Endothelial cell of umbilical vein (primary cell): ENCODE measurements around the gene ZCCHC9. TPM values are rescaled to one million over a fixed set of nuclear protein-coding genes. Genes with fewer than 3 reads are reported as not detected.

Experiments used
- BruUV-seq: library from RNA; stranded (reverse); fragments of 400-500 nt; replicated peaks from 2 replicates; lab custom pipeline; 2021; lab: Mats Ljungman, UMichigan
- CTCF ChIA-PET: fragments of 300-600, 350-600 bp; sonication (Branson Sonifier 250); formaldehyde crosslinking; loops from one replicate; lab custom pipeline; 2021; ENCODE audit warnings: antibody characterized with exemption, inconsistent platforms; lab: Charles Lee
- POLR2A ChIA-PET: fragments of 300-600, 350-600 bp; sonication (Branson Sonifier 250); formaldehyde crosslinking; loops from one replicate; lab custom pipeline; 2021; ENCODE audit warnings: antibody characterized with exemption, inconsistent platforms; lab: Charles Lee
- DNase-seq: peaks from one replicate; pipeline ENCODE4 v3.0.0-alpha.2; 2011; ENCODE audit warnings: low read depth, low spot score
- FAIRE-seq: peaks from 2 replicates; lab custom pipeline; 2011; peaks lifted over from hg19 to GRCh38; lab: Jason Lieb, UNC
- H2AFZ ChIP-seq: 2 replicates; pipeline ENCODE4 v1.6.0; 2012; ENCODE audit warnings: low read depth, low read length, control low read depth, inconsistent platforms
- H3K27ac ChIP-seq: 2 replicates; pipeline ENCODE4 v1.5.1; 2011; ENCODE audit warnings: low read depth, mild to moderate bottlenecking, control low read depth, low read length, moderate library complexity; ENCODE audit not compliant: insufficient read depth
- H3K27me3 ChIP-seq, 2 experiments: 2 replicates each; pipeline versions ENCODE4 v1.6.0 to v1.6.1; 2011; ENCODE audit warnings: low read length in 2 of 2, mixed read lengths in 1 of 2; ENCODE audit not compliant: control insufficient read depth in 2 of 2, insufficient read depth in 2 of 2
- H3K36me3 ChIP-seq, 2 experiments: 2 replicates in 1 of 2; 3 replicates in 1 of 2; pipeline ENCODE4 v1.5.1; 2011; ENCODE audit warnings: low read length in 2 of 2, mild to moderate bottlenecking in 1 of 2, moderate library complexity in 1 of 2; ENCODE audit not compliant: control insufficient read depth in 2 of 2, insufficient read depth in 2 of 2; ENCODE audit errors: extremely low read depth in 1 of 2
- H3K4me1 ChIP-seq: 3 replicates; pipeline ENCODE4 v1.5.1; 2011; ENCODE audit warnings: mild to moderate bottlenecking, low read length; ENCODE audit not compliant: control insufficient read depth, insufficient read depth; ENCODE audit errors: extremely low read depth
- H3K4me2 ChIP-seq: 2 replicates; pipeline ENCODE4 v1.6.1; 2011; ENCODE audit warnings: low read length, control low read depth, mixed read lengths; ENCODE audit not compliant: insufficient read depth
- H3K4me3 ChIP-seq, 3 experiments: fragments of 200-600 bp in 1 of 3; sonication (generic), shearing (Covaris generic) in 1 of 3; replicated peaks in 1 of 3; 2 replicates each; pipeline ENCODE4 v1.5.1; 2011 to 2016; ENCODE audit warnings: control low read depth in 3 of 3, low read length in 3 of 3, mild to moderate bottlenecking in 2 of 3, inconsistent platforms in 1 of 3, low read depth in 1 of 3, moderate library complexity in 1 of 3; ENCODE audit not compliant: insufficient read depth in 1 of 3
- H3K79me2 ChIP-seq: 2 replicates; pipeline ENCODE4 v1.6.0; 2012; ENCODE audit warnings: low read length, inconsistent platforms; ENCODE audit not compliant: control insufficient read depth, insufficient read depth
- H3K9ac ChIP-seq: replicated peaks from 2 replicates; pipeline ENCODE3; 2011; ENCODE audit warnings: low read length, control low read depth; ENCODE audit not compliant: insufficient read depth; ENCODE audit errors: extremely low read depth
- H3K9me1 ChIP-seq: replicated peaks from 3 replicates; pipeline ENCODE4 v1.6.0; 2011; ENCODE audit warnings: mild to moderate bottlenecking, low read length; ENCODE audit not compliant: control insufficient read depth, insufficient read depth; ENCODE audit errors: extremely low read depth
- H3K9me3 ChIP-seq: replicated peaks from 2 replicates; pipeline ENCODE4 v1.5.1; 2012; ENCODE audit warnings: low read length, inconsistent platforms; ENCODE audit not compliant: control insufficient read depth, insufficient read depth
- H4K20me1 ChIP-seq: replicated peaks from 2 replicates; pipeline ENCODE3; 2011; ENCODE audit warnings: mild to moderate bottlenecking, low read length; ENCODE audit not compliant: control insufficient read depth, insufficient read depth; ENCODE audit errors: extremely low read depth
- CTCF ChIP-seq, 2 donors: IDR thresholded peaks; 1 replicate in 1 of 2; 2 replicates in 1 of 2; pipeline ENCODE4 v1.5.1; 2011; ENCODE audit warnings: low read length in 2 of 2, mild to moderate bottlenecking in 2 of 2, moderate library complexity in 2 of 2, control low read depth in 1 of 2, inconsistent platforms in 1 of 2, low read depth in 1 of 2; ENCODE audit not compliant: insufficient read depth in 1 of 2; ENCODE audit errors: extremely low read depth in 1 of 2
- EZH2 ChIP-seq: IDR thresholded peaks from 2 replicates; pipeline ENCODE4 v1.6.1; 2012; ENCODE audit warnings: borderline replicate concordance, low read depth, mild to moderate bottlenecking, moderate library complexity, low read length, inconsistent platforms; ENCODE audit not compliant: severe bottlenecking
- FOS ChIP-seq: IDR thresholded peaks from 2 replicates; pipeline ENCODE4 v1.6.1; 2011; ENCODE audit warnings: mild to moderate bottlenecking, low read length, moderate library complexity, borderline replicate concordance; ENCODE audit not compliant: insufficient read depth
- GATA2 ChIP-seq: IDR thresholded peaks from 2 replicates; pipeline ENCODE4 v1.7.0; 2011; ENCODE audit warnings: low read depth, mild to moderate bottlenecking, moderate library complexity, mixed read lengths, low read length; ENCODE audit not compliant: insufficient read length, insufficient read depth
- JUN ChIP-seq: IDR thresholded peaks from 2 replicates; pipeline ENCODE4 v1.6.1; 2011; ENCODE audit warnings: borderline replicate concordance, low read depth; ENCODE audit not compliant: insufficient read length, insufficient read depth
- MYC ChIP-seq: IDR thresholded peaks from one replicate; pipeline ENCODE4 v1.6.1; 2011; ENCODE audit warnings: mild to moderate bottlenecking, low read depth, low read length
- POLR2A ChIP-seq: IDR thresholded peaks from 2 replicates; pipeline ENCODE4 v1.6.1; 2012; ENCODE audit warnings: low read depth, mild to moderate bottlenecking, control low read depth, low read length
- POLR2AphosphoS5 ChIP-seq: IDR thresholded peaks from 2 replicates; pipeline ENCODE4 v1.6.1; 2012; ENCODE audit warnings: low read depth, mild to moderate bottlenecking, control low read depth, low read length, moderate library complexity; ENCODE audit not compliant: insufficient read depth
- dilution Hi-C: fragments of 300-500 bp; cut with MboI; formaldehyde crosslinking; loops from one replicate; pipeline ENCODE4 v1.15.0; 2019; ENCODE audit warnings: low sequenced_read_pairs; ENCODE audit not compliant: extremely low pct_ligation_motif_present
- intact Hi-C: fragments of 100-400 bp; cut with micrococcal nuclease; formaldehyde crosslinking; loops from one replicate; pipeline ENCODE4 v1.10.0; 2022
- polyA plus RNA-seq, 4 experiments: library from polyadenylated mRNA; depleted of rRNA in 3 of 4; stranded (reverse) in 3 of 4; unstranded in 1 of 4; fragments of >200 nt; gene quantifications; 2 replicates each; pipeline versions ENCODE4 v1.2.1 to v1.2.3, GENCODE V29; 2011 to 2012; ENCODE audit warnings: missing spikeins in 1 of 4
- total RNA-seq: library from RNA; stranded (reverse); gene quantifications from 2 replicates; pipeline ENCODE4 v1.2.3, GENCODE V29; 2021
- TF ChIP-seq, protein P1 (sequence below): IDR thresholded peaks from 2 replicates; pipeline ENCODE4 v1.6.1; 2011; ENCODE audit not compliant: insufficient read depth, insufficient read length

The ZCCHC9 gene
- total and polyA plus RNA-seq, 2 donors (not counting 3 experiments of a cell fraction or from before 2014, with no cell fraction given) = 6.8 to 23.9 TPM

GRCh38 chr5:81283976-81284375, 17.4 kb upstream of the ZCCHC9 start:
- intact Hi-C loops (no loop called here), dilution Hi-C loops (no loop called here)
- Histone ChIP-seq H2AFZ (no peak overlapping the region), H3K4me3 (no peak overlapping the region), H3K36me3 (no peaks in the 10 kb centered on the region), H3K4me2 (no peak overlapping the region), H3K79me2 (no peaks in the 10 kb centered on the region), H3K4me1 (no peaks in the 10 kb centered on the region), H3K9me1 (no peaks in the 10 kb centered on the region), H3K9me3 (no peaks in the 10 kb centered on the region), H4K20me1 (no peaks in the 10 kb centered on the region), H3K27me3 (no peaks in the 10 kb centered on the region), H3K9ac (no peak overlapping the region), H3K27ac (no peak overlapping the region)
- DNase-seq = no peak
- FAIRE-seq = no peak
- ChIA-PET POLR2A (interaction anchor here (0.5 kb wide), 1 partner anchor 149 kb away, joined by 3 read pairs; no protein-coding TSS in a partner anchor), CTCF (interaction anchor here (0.7 to 1.5 kb wide), 2 partner anchors 16 to 1915 kb away, joined by 3 to 6 read pairs; no protein-coding TSS in a partner anchor)
- BruUV-seq = no TSS peak
- TF ChIP-seq POLR2A (no peak), FOS (no peak), EZH2 (no peak)

- intact Hi-C loops (no loop called here), dilution Hi-C loops (no loop called here)
- no peak overlapping the region for H3K4me2 ChIP-seq
- H3K36me3 ChIP-seq = no peaks in the 10 kb centered on the region
- DNase-seq = no peak
- peaks cover 2% of the 10 kb centered on the region for H3K79me2 ChIP-seq
- H3K4me3 ChIP-seq = no peak overlapping the region
- no peaks in the 10 kb centered on the region for H3K9me1 ChIP-seq
- no peaks in the 10 kb centered on the region for H3K27me3 ChIP-seq
- BruUV-seq = no TSS peak
- FAIRE-seq = no peak
- ChIA-PET POLR2A (no interaction called here), CTCF (interaction anchor here (1.3 to 1.9 kb wide), 2 partner anchors 13 to 15 kb away, joined by 4 read pairs; no protein-coding TSS in a partner anchor)
- no peaks in the 10 kb centered on the region for H3K4me1 ChIP-seq
- TF ChIP-seq JUN (no peak), FOS (no peak), CTCF (IDR thresholded peaks at IDR 0.05; ENCODE audit: extremely low read depth in 1 of 2, insufficient read depth in 1 of 2, low read depth in 1 of 2, low read length in 2 of 2) (no peak), POLR2AphosphoS5 (no peak), MYC (no peak), GATA2 (no peak), POLR2A (no peak), EZH2 (no peak)
- TF ChIP-seq, protein P1, sequence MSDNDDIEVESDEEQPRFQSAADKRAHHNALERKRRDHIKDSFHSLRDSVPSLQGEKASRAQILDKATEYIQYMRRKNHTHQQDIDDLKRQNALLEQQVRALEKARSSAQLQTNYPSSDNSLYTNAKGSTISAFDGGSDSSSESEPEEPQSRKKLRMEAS = no peak
- no peak overlapping the region for H2AFZ ChIP-seq
- H3K9me3 ChIP-seq = no peaks in the 10 kb centered on the region
- no peaks in the 10 kb centered on the region for H4K20me1 ChIP-seq
- no peak overlapping the region for H3K27ac ChIP-seq
- H3K9ac ChIP-seq = no peak overlapping the region
Measured at GRCh38 chr5:81286059-81286617, 15.2 kb upstream of the ZCCHC9 start.
